HG03064 (cell line): ENCODE results near the gene COLQ.
"Not testable (repeated sequence)": the region's sequence is repeated elsewhere in the genome, so short reads cannot be mapped to it uniquely, and the experiment has no call there.

Experiments
- ATAC-seq: cut with Tn5 transposase; IDR thresholded peaks from one replicate; pipeline ENCODE4 v1.9.1; 2021; ENCODE audit warnings: low read depth; ENCODE audit not compliant: unreplicated experiment

The COLQ gene

DNA sequence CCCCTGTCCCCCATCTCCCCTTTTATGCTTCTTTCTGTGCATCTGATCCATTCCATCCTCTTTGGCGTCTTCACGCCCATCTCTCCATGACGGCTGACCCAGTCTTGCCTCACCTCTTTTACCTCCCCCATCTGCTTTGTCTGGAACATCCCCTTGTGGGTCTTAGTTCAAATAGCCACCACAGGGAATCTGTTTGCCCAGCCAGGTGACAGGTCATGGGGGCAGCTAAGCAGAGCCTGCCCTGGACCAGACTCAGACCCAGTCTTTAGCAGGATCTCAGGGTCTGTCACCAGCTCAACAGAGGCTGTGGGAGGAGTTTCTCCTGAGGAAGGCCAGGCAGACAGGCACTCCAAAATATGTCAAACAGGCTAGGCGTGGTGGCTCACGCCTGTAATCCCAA is 28.1 kb downstream of the COLQ start:
- no peak for ATAC-seq

DNA sequence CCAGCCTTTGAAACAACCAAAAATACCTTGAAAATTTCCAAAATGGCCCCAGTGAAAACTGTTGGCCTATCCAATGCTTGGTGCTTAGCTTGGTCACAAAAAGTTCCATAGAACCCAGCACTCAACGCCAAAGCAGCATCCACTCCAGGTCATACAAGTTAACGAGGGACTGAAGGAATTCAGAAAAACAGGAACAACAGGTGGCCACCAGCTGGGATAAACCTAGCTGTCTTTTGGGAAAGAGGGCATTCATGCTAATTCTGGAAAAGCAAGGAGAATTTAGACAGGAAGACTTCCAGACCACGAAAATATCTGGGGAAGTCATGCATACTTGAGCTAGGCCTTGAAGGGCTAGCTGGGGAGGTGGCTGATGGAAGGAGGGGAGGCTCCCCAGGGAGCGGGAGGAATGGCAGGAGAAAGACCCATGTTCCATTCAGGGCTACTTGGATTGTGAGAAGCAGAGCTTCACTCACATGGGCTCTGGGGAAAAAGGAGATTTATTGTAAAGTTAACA is 28.6 kb downstream of the COLQ start:
- no peak for ATAC-seq

GRCh38 chr3:15491143-15491542 is 30.4 kb downstream of the COLQ start:
- ATAC-seq: no peak

GRCh38 chr3:15490158-15490557 is 31.3 kb downstream of the COLQ start:
- no peak for ATAC-seq

DNA sequence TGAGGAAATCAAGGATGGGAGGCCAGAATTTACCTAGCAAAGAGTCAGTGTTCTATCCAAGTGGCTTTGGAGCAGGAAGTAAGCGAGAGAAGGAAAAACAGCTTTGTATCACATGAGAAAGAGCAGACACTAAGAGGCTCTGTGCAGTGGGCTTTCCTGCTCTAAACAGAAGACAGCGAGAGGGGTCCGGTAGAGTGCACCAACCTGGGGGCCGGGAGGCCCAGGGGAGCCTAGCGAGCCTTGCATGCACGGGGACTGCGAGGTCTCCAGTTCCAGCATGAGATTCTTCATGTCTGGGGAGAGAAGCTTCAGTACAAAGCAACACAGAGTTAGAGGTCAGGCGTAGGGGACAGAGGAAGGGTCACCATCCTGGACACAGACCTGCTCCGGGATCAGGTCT is 33.5 kb downstream of the COLQ start:
- no peak for ATAC-seq

DNA sequence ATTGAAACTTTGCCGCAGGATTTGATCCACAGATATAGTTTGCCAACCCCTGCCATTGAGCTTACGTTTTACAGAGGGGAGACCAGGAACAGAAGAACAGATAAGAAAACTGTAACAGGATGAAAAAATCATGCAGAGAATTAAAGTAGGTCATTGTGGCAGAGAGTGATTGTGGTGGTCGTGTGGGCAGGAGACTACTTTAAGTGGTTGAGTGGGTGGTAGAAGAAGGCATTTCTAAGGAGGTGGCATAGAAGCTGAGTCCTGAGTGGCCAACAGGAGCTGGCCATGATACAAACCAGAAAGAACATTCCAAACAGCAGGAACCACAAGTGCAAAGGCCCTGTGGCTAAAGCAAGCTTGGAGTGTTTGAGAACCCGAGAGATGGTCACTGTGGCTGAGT is 34.5 kb downstream of the COLQ start:
- no peak for ATAC-seq

DNA sequence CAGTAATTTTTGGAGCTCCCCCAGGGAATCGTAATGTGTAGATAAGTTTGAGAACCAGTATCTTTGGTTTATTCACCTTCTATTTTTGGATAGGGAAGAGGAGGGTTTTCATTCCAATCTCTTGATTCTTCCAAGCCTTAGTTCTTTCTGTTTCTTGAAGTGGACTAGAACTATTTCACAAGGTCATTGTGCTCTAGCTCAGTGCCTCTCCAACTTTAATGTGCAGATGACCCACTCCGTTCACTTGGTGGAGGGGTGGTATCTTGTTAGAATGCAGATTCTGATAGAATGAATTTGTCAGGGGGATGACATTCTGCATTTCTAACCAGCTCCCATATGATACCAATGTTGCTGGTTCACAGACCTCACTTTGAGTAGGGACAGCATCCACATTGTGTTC is 35.5 kb downstream of the COLQ start:
- ATAC-seq: no peak

- ATAC-seq: not testable (repeated sequence)
Measured at GRCh38 chr3:15484551-15484950, 37.0 kb downstream of the COLQ start.

DNA sequence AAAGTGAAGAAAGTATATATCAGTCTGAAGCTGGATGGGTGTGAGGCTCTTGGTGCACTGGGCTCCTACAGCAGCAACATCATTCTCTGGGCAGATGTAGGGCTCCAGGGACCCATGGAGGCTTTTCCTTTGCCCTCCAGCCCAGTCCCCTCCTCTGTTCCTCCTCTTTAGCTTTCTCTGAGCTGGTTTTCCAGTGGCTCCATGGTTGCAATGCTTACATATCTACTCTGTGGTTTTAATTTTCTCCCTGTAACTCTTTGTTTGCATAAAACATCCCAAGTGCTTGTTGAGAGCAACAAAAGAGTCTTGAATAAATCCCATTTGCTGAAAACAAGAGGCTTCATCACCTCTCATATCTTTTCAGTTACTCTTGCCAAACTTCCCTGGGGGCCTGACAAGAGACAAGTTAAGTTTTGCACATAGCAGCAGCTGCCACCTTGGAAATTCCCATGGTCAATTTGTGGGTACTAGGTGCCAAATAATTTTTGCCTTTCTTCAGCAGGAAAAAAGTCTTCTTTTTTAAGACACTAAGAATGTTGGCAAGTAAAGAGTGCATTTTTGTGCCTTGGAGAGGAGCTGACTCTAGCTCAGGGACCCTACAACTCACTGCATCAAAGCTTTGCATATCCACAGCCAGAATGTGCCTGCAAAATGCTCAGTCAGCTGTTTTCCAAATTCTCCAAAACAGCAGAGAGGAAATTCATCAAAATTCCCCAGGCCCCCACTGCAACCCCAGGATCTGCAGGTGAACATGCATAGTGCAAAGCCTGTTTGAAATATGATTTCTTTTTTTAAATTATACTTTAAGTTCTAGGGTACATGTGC is 41.9 kb downstream of the COLQ start:
- ATAC-seq: no peak

- no peak for ATAC-seq
Measured at GRCh38 chr3:15478640-15478979, 42.9 kb downstream of the COLQ start.

GRCh38 chr3:15477951-15478639 is 43.4 kb downstream of the COLQ start:
- ATAC-seq: no peak

GRCh38 chr3:15476378-15476777 is 45.1 kb downstream of the COLQ start:
- no peak for ATAC-seq

DNA sequence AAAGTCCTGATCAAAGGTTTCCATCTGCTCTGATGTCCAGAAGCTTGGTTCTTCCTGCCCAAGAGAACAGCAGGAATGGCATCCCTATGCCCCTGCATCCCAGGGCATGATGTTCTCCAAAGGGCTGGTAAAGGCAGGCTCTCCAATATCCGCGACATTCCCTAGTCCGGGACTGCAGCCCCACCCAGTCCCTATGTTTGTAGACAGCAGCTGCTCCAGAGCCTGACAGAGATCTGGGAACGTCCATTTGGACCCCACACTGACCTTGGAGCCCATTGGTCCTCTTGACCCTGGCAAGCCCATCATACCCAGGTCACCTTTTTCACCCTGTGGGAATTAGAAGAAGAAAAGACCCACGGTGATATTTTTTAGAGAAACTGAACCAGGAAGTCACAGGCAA is 46.3 kb downstream of the COLQ start:
- no peak for ATAC-seq

GRCh38 chr3:15471861-15472260 is 49.6 kb downstream of the COLQ start:
- ATAC-seq: no peak

DNA sequence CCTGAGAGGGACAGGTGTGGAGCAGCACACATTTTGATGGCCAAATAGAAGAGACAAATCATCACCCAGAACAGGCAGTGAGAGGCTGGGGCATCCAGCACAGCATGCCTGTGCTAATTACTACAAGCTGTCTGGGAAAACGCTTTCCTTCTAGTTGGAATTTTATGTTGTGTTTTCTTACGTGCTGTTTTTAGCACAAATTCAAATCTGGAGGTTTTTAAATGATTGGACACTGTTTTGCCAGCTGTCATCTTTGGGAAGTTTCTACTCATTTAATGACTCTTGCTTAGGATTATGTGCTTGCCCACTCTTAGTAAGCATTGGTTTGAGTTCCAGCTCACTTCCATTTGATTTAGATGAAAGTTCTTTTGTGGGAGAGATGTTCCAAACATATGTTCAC is 50.7 kb downstream of the COLQ start:
- no peak for ATAC-seq

GRCh38 chr3:15470261-15470660 is 51.2 kb downstream of the COLQ start:
- no peak for ATAC-seq

- no peak for ATAC-seq
Measured at GRCh38 chr3:15467227-15468181, 54.0 kb downstream of the COLQ start.

- no peak for ATAC-seq
Measured at GRCh38 chr3:15465876-15466585, 55.5 kb downstream of the COLQ start.

DNA sequence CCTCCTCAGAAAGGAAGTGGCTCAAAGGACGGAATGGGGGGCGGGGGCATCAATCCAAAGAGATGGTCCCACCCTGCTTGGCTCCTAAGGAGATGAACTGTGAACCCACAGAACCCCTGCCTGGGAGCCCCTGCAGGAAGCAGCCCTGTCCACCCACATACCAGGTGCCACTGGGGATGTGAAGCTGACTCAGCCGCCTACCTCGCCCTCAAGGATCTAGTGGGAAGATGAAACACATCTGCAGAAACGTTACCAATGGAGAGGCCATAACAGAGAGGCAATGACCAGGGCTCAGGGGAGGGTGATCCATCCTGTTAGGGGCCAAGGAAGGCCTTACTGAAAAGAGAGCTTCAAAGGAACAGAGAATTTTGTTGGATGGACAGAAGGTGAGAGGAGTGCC is 59.1 kb downstream of the COLQ start:
- ATAC-seq: no peak

DNA sequence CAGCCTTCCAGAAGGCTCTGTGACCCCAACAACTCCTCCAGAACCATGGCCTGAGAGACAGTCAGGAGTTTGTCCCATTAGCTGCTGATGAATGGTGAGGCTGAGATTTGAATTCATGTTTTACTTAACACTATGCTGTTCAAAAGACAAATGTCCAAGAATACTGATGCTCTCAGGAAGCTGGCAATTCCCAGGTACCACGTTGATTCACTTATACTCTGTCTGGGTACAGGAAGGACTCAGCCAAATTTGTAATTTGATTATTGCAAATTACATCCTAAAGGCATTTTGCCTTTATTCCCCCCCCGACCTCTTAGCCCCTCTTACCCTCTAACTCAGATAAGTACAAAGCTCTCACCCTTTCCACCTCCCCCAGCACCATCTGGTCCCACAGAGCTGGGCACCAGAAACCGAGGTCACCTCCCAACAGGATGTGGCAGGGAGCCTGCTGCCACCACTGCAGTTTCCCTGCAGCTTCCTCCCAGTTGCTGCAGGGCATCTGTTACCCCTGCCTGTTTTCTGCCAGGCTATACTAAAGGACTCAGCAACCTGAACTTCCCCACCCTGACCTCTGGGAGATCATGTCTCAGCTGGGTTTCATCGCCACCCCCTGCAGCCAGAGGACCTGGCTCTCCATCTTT is 60.5 kb downstream of the COLQ start:
- ATAC-seq: no peak
